Mesenchymal stem cell (in vitro differentiated cells and primary cell): ENCODE data around the gene CELSR1.

Experiments
- DNase-seq: peaks from one replicate; pipeline ENCODE4 v3.0.0-alpha.2; 2013
- H2AFZ ChIP-seq: one replicate; pipeline ENCODE4 v1.6.1; 2013; ENCODE audit warnings: low read depth, mild to moderate bottlenecking, control low read depth, inconsistent platforms, low read length, moderate library complexity
- H2AK5ac ChIP-seq: 2 replicates; pipeline ENCODE4 v1.6.1; 2013; ENCODE audit warnings: low read length, moderate library complexity, mild to moderate bottlenecking, inconsistent platforms; ENCODE audit not compliant: severe bottlenecking
- H2BK120ac ChIP-seq: one replicate; pipeline ENCODE4 v1.6.1; 2013; ENCODE audit warnings: low read depth, mild to moderate bottlenecking, inconsistent platforms, low read length, moderate library complexity
- H2BK12ac ChIP-seq, 2 experiments: one replicate each; pipeline ENCODE4 v1.6.1; 2013; ENCODE audit warnings: inconsistent platforms in 2 of 2, low read length in 2 of 2, mild to moderate bottlenecking in 2 of 2, moderate library complexity in 2 of 2, control low read depth in 1 of 2
- H2BK15ac ChIP-seq: one replicate; pipeline ENCODE4 v1.6.1; 2013; ENCODE audit warnings: mild to moderate bottlenecking, low read depth, inconsistent platforms; ENCODE audit not compliant: poor library complexity, severe bottlenecking
- H2BK5ac ChIP-seq: 2 replicates; pipeline ENCODE4 v1.6.1; 2013; ENCODE audit warnings: low read depth, mild to moderate bottlenecking, low read length, control low read depth, inconsistent platforms; ENCODE audit not compliant: poor library complexity, severe bottlenecking
- H3K14ac ChIP-seq, 2 experiments: one replicate each; pipeline ENCODE4 v1.6.1; 2013; ENCODE audit warnings: inconsistent platforms in 2 of 2, low read length in 2 of 2, control low read depth in 1 of 2, mild to moderate bottlenecking in 1 of 2, moderate library complexity in 1 of 2
- H3K18ac ChIP-seq, 2 experiments: one replicate each; pipeline ENCODE4 v1.6.1; 2013; ENCODE audit warnings: inconsistent platforms in 2 of 2, low read length in 2 of 2, control low read depth in 1 of 2, low read depth in 1 of 2, mild to moderate bottlenecking in 1 of 2
- H3K23ac ChIP-seq, 2 experiments: one replicate each; pipeline ENCODE4 v1.6.1; 2013; ENCODE audit warnings: inconsistent platforms in 2 of 2, low read length in 2 of 2, mild to moderate bottlenecking in 2 of 2, moderate library complexity in 2 of 2, control low read depth in 1 of 2
- H3K27ac ChIP-seq: 2 replicates; pipeline ENCODE4 v1.5.1; 2013; ENCODE audit warnings: mild to moderate bottlenecking, moderate library complexity, low read length, control low read depth, inconsistent platforms; ENCODE audit not compliant: poor library complexity, severe bottlenecking
- H3K27me3 ChIP-seq, 2 experiments: 2 replicates each; pipeline versions ENCODE4 v1.6.1 to v1.7.0; 2013; ENCODE audit warnings: low read length in 2 of 2, mild to moderate bottlenecking in 2 of 2, moderate library complexity in 2 of 2, control low read depth in 1 of 2, inconsistent platforms in 1 of 2; ENCODE audit not compliant: control insufficient read depth in 1 of 2, insufficient read depth in 1 of 2
- H3K36me3 ChIP-seq, 2 experiments: 2 replicates each; pipeline versions ENCODE4 v1.6.1 to v1.7.0; 2013; ENCODE audit warnings: low read length in 2 of 2, control low read depth in 1 of 2, inconsistent platforms in 1 of 2, low read depth in 1 of 2, mild to moderate bottlenecking in 1 of 2; ENCODE audit not compliant: insufficient read depth in 2 of 2, control insufficient read depth in 1 of 2
- H3K4ac ChIP-seq, 2 experiments: one replicate each; pipeline ENCODE4 v1.6.1; 2013; ENCODE audit warnings: inconsistent platforms in 2 of 2, low read length in 2 of 2, mild to moderate bottlenecking in 2 of 2, moderate library complexity in 2 of 2, control low read depth in 1 of 2, low read depth in 1 of 2
- H3K4me1 ChIP-seq: 2 replicates; pipeline ENCODE4 v1.6.1; 2013; ENCODE audit warnings: low read depth, low read length, control low read depth; ENCODE audit not compliant: control insufficient read depth, insufficient read depth
- H3K4me2 ChIP-seq: 2 replicates; pipeline ENCODE4 v1.6.1; 2013; ENCODE audit warnings: low read length, mild to moderate bottlenecking, inconsistent platforms; ENCODE audit not compliant: poor library complexity, severe bottlenecking
- H3K4me3 ChIP-seq, 2 experiments: 2 replicates each; pipeline versions ENCODE4 v1.5.1 to v1.7.0; 2013; ENCODE audit warnings: low read length in 2 of 2, mild to moderate bottlenecking in 2 of 2, control low read depth in 1 of 2, low read depth in 1 of 2; ENCODE audit not compliant: insufficient read depth in 1 of 2
- H3K79me1 ChIP-seq: replicated peaks from 2 replicates; pipeline ENCODE4 v1.6.1; 2013; ENCODE audit warnings: mild to moderate bottlenecking, control low read depth, low read length, inconsistent platforms; ENCODE audit not compliant: poor library complexity, severe bottlenecking
- H3K9ac ChIP-seq: 2 replicates; pipeline ENCODE4 v1.7.0; 2013; ENCODE audit warnings: mild to moderate bottlenecking, low read length, moderate library complexity
- H3K9me3 ChIP-seq: 2 replicates; pipeline ENCODE4 v1.7.0; 2013; ENCODE audit warnings: mild to moderate bottlenecking, low read length; ENCODE audit not compliant: control insufficient read depth
- H4K8ac ChIP-seq: one replicate; pipeline ENCODE4 v1.6.1; 2013; ENCODE audit warnings: inconsistent platforms, mild to moderate bottlenecking, low read length, moderate library complexity
- H4K91ac ChIP-seq: one replicate; pipeline ENCODE4 v1.6.1; 2013; ENCODE audit warnings: mild to moderate bottlenecking, low read length, inconsistent platforms
- WGBS: methylation state at CpG from one replicate; pipeline ENCODE4 v1.1.7; 2013; ENCODE audit warnings: mixed read lengths; 5-methylcytosine and 5-hydroxymethylcytosine counted together

CELSR1 gene

DNA sequence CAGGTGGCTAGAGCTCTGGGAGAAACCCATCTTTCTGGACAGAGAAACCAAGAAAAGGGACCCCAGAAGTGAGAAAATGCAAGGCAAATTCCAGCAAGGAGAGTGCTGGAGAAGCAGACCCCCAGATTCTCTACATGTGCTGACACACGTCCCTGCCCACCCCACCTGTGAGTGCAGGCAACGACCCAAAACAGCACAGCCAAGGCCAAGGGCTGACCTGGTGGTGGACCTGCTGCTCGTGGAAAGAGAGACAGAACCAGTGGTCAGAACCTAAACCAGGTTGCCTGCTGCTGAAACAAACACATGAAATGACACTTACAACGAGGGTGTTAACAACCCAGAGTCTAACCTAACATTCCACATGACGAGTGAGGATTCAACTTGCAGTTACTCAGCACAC lies 177.3 kb downstream of the CELSR1 start:
- no peak overlapping the region for H3K9ac ChIP-seq
- peaks cover 0 to 28% of the 10 kb centered on the region in 2 experiments for H3K27me3 ChIP-seq
- H2BK120ac ChIP-seq: no peak overlapping the region
- H2AK5ac ChIP-seq: no peak overlapping the region
- no peak overlapping the region for H3K4me2 ChIP-seq
- WGBS: 94% methylated on average over 5 of the region's 5 CpGs
- no peak overlapping the region for H3K18ac ChIP-seq
- peaks cover 17 to 83% of the 10 kb centered on the region in 2 experiments for H3K36me3 ChIP-seq
- H2AFZ ChIP-seq: no peak overlapping the region
- H3K27ac ChIP-seq: no peak overlapping the region
- H2BK5ac ChIP-seq: no peak overlapping the region
- no peak overlapping the region for H3K14ac ChIP-seq
- DNase-seq: no peak
- H2BK15ac ChIP-seq: no peak overlapping the region
- no peak overlapping the region for H3K23ac ChIP-seq
- H3K4ac ChIP-seq: no peak overlapping the region
- H3K79me1 ChIP-seq: peaks cover 8% of the 10 kb centered on the region
- peaks cover 8% of the 10 kb centered on the region for H3K4me1 ChIP-seq
- H3K9me3 ChIP-seq: no peaks in the 10 kb centered on the region
- H2BK12ac ChIP-seq: no peak overlapping the region
- no peak overlapping the region for H4K91ac ChIP-seq
- H3K4me3 ChIP-seq: no peak overlapping the region
- no peak overlapping the region for H4K8ac ChIP-seq

- H3K79me1 ChIP-seq: peaks cover 14% of the 10 kb centered on the region
- peaks cover 23 to 83% of the 10 kb centered on the region in 2 experiments for H3K36me3 ChIP-seq
- no peak overlapping the region for H2AFZ ChIP-seq
- H3K27ac ChIP-seq: no peak overlapping the region
- H2AK5ac ChIP-seq: no peak overlapping the region
- no peak overlapping the region for H3K4ac ChIP-seq
- no peak overlapping the region for H2BK5ac ChIP-seq
- H2BK120ac ChIP-seq: no peak overlapping the region
- H2BK12ac ChIP-seq: no peak overlapping the region
- H3K4me3 ChIP-seq: no peak overlapping the region
- WGBS: 89% methylated on average over 13 of the region's 14 CpGs
- no peak overlapping the region for H3K18ac ChIP-seq
- H3K27me3 ChIP-seq: peaks cover 0 to 22% of the 10 kb centered on the region in 2 experiments
- no peak overlapping the region for H2BK15ac ChIP-seq
- H3K14ac ChIP-seq: no peak overlapping the region
- H4K91ac ChIP-seq: no peak overlapping the region
- no peak overlapping the region for H4K8ac ChIP-seq
- H3K4me1 ChIP-seq: peaks cover 8% of the 10 kb centered on the region
- no peak overlapping the region for H3K4me2 ChIP-seq
- H3K9me3 ChIP-seq: no peaks in the 10 kb centered on the region
- no peak overlapping the region for H3K23ac ChIP-seq
- DNase-seq: no peak
- no peak overlapping the region for H3K9ac ChIP-seq
Measured at GRCh38 chr22:46359362-46359761, 178.1 kb downstream of the CELSR1 start.

DNA sequence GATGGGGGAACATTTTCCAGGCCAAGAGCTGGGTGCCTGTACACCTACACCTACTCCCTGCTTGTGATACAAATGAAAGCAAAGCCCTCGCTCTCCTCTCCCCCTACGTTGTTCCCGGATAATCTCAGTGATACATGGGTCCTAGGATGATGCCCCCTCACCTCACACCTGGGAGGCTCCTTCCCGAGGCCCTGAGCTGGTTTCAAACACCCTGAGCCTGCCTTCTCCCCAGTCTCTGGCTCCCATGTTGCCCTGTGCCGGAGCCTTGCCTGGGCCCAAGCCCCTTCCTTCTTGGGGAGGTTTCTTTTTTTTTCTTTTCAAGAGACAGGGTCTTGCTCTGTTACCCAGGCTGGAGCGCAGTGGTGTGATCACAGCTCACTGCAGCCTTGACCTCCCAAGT lies 178.7 kb downstream of the CELSR1 start:
- Histone ChIP-seq H3K9me3 (no peaks in the 10 kb centered on the region), H3K4ac (no peak overlapping the region), H3K36me3 (peaks cover 29 to 83% of the 10 kb centered on the region in 2 experiments), H2BK5ac (no peak overlapping the region), H3K18ac (no peak overlapping the region), H4K91ac (no peak overlapping the region), H3K4me2 (no peak overlapping the region), H3K4me3 (no peak overlapping the region), H2AFZ (no peak overlapping the region), H2BK15ac (no peak overlapping the region), H2AK5ac (no peak overlapping the region), H4K8ac (no peak overlapping the region), H3K27me3 (peaks cover 0 to 20% of the 10 kb centered on the region in 2 experiments), H3K27ac (no peak overlapping the region), H2BK120ac (no peak overlapping the region), H3K23ac (no peak overlapping the region), H3K14ac (no peak overlapping the region), H3K4me1 (peaks cover 14% of the 10 kb centered on the region), H2BK12ac (no peak overlapping the region), H3K9ac (no peak overlapping the region), H3K79me1 (peaks cover 20% of the 10 kb centered on the region)
- 94% methylated on average over 6 of the region's 6 CpGs for WGBS
- no peak for DNase-seq

DNA sequence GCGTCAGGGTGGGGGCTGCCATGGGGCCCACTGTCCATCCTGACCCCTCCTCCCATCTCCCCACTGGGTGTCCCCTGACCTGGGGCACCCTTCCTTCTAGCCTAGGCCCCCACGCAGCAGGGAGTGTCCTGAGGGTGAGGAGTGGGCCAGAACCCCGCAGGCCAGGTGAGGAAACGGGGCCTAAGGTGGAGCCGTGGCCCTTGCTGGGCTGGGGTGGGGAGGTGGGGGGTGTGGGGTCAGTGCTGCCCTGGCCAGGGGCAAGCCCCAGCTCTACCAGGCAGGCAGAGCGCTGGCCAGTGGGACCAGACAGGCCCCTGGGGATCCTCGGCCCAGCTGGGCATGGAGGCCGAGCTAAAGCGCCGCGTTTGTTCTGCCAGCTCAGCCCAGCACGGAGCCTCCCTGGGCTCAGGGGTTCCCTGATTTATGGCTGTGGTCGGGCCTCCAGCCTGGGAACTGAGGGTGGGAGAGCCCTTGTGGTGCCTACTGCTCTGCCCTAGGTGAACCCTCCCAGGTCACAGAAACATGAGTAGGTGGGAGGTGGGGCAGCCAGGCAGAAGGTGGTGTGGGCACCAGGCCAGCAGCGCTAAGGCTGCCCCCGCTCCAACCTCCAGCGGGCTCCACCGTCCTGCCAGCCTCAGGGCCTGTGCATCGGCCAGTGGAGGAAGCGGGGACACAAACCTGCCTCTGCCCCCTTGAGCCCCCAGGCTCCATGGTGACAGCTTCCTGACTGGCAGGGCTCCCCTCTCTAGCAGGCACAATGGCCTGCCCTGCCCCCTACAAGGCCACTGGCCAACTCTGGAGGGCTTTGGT lies 179.5 kb downstream of the CELSR1 start:
- no peaks in the 10 kb centered on the region for H3K9me3 ChIP-seq
- no peak overlapping the region for H3K4me2 ChIP-seq
- peaks cover 22% of the 10 kb centered on the region for H3K79me1 ChIP-seq
- H3K4ac ChIP-seq: no peak overlapping the region
- no peak overlapping the region for H3K18ac ChIP-seq
- no peak overlapping the region for H2BK12ac ChIP-seq
- no peak overlapping the region for H2BK15ac ChIP-seq
- H3K23ac ChIP-seq: no peak overlapping the region
- no peak overlapping the region for H2AK5ac ChIP-seq
- peaks cover 0 to 13% of the 10 kb centered on the region in 2 experiments for H3K27me3 ChIP-seq
- H2BK5ac ChIP-seq: no peak overlapping the region
- WGBS: 95% methylated on average over 18 of the region's 19 CpGs
- no peak overlapping the region for H3K14ac ChIP-seq
- H3K4me3 ChIP-seq: no peak overlapping the region
- H3K36me3 ChIP-seq: peaks cover 38 to 81% of the 10 kb centered on the region in 2 experiments
- peaks cover 22% of the 10 kb centered on the region for H3K4me1 ChIP-seq
- H2AFZ ChIP-seq: no peak overlapping the region
- H3K27ac ChIP-seq: no peak overlapping the region
- H3K9ac ChIP-seq: no peak overlapping the region
- H2BK120ac ChIP-seq: no peak overlapping the region
- DNase-seq: no peak
- no peak overlapping the region for H4K91ac ChIP-seq
- no peak overlapping the region for H4K8ac ChIP-seq
